Neural cell (in vitro differentiated cells): Measurements from ENCODE around the gene ITPR3. TPM values are rescaled to one million over a fixed set of nuclear protein-coding genes. Genes with fewer than 3 reads are reported as not detected.

ENCODE experiments used
- H2AFZ ChIP-seq: fragments of 200-600, 300-800 bp; sonication (generic), shearing (Covaris generic); 2 replicates; pipeline ENCODE4 v1.6.0; 2014; ENCODE audit warnings: low read depth, mild to moderate bottlenecking, antibody characterized with exemption, low read length, moderate library complexity
- H3F3A ChIP-seq: fragments of 200-600 bp; shearing (Covaris generic); 2 replicates; pipeline ENCODE4 v1.6.1; 2016; ENCODE audit warnings: mild to moderate bottlenecking, moderate library complexity, mixed read lengths, antibody characterized with exemption, low read length; ENCODE audit not compliant: insufficient read depth, poor library complexity, severe bottlenecking
- H3K27ac ChIP-seq: fragments of 200-600, 300-800 bp; sonication (generic), shearing (Covaris generic); 2 replicates; pipeline ENCODE4 v1.5.1; 2014; ENCODE audit warnings: mild to moderate bottlenecking, low read length, moderate library complexity
- H3K27me3 ChIP-seq: fragments of 300-800, 200-600 bp; sonication (generic), shearing (Covaris generic); 2 replicates; pipeline ENCODE4 v1.6.0; 2014; ENCODE audit warnings: mild to moderate bottlenecking, low read depth, low read length, moderate library complexity; ENCODE audit not compliant: insufficient read depth
- H3K36me3 ChIP-seq: fragments of 300-800, 200-600 bp; sonication (generic), shearing (Covaris generic); 2 replicates; pipeline ENCODE4 v1.5.1; 2014; ENCODE audit warnings: mild to moderate bottlenecking, antibody characterized with exemption, low read length, moderate library complexity; ENCODE audit not compliant: insufficient read depth
- H3K4me2 ChIP-seq: fragments of 300-800, 200-600 bp; sonication (generic), shearing (Covaris generic); 2 replicates; pipeline ENCODE4 v1.6.0; 2014; ENCODE audit warnings: mild to moderate bottlenecking, low read length
- H3K4me3 ChIP-seq: fragments of 300-800, 200-600 bp; sonication (generic), shearing (Covaris generic); 2 replicates; pipeline ENCODE4 v1.5.1; 2014; ENCODE audit warnings: mild to moderate bottlenecking, low read length, moderate library complexity
- H3K79me2 ChIP-seq: fragments of 200-600 bp; shearing (Covaris generic); replicated peaks from 2 replicates; pipeline ENCODE4 v1.6.0; 2014; ENCODE audit warnings: mild to moderate bottlenecking, low read length, moderate library complexity; ENCODE audit not compliant: insufficient read depth
- H3K9ac ChIP-seq: fragments of 300-800, 200-600 bp; sonication (generic), shearing (Covaris generic); 2 replicates; pipeline ENCODE4 v1.6.1; 2016; ENCODE audit warnings: mild to moderate bottlenecking, low read length, mixed read lengths
- H3K9me2 ChIP-seq: fragments of 200-600 bp; shearing (Covaris generic); 2 replicates; pipeline ENCODE4 v1.6.1; 2016; ENCODE audit warnings: mild to moderate bottlenecking, low read length, mixed read lengths; ENCODE audit not compliant: insufficient read depth
- H3K9me3 ChIP-seq: fragments of 200-600, 300-800 bp; sonication (generic), shearing (Covaris generic); 2 replicates; pipeline ENCODE4 v1.6.1; 2016; ENCODE audit warnings: mild to moderate bottlenecking, mixed run types, low read length, moderate library complexity, mixed read lengths
- H4K20me1 ChIP-seq: fragments of 200-600 bp; shearing (Covaris generic); 2 replicates; pipeline ENCODE4 v1.6.1; 2016; ENCODE audit warnings: mild to moderate bottlenecking, mixed run types; ENCODE audit not compliant: insufficient read depth
- CTCF ChIP-seq: fragments of 450-650 bp; IDR thresholded peaks from 2 replicates; pipeline ENCODE4 v1.5.1; 2014; ENCODE audit warnings: antibody characterized with exemption, mild to moderate bottlenecking, moderate library complexity; ENCODE audit not compliant: poor library complexity, severe bottlenecking
- EP300 ChIP-seq: fragments of 450-650 bp; conservative IDR thresholded peaks from 2 replicates; pipeline ENCODE4 v1.6.1; 2014; ENCODE audit warnings: antibody characterized with exemption, mild to moderate bottlenecking, moderate library complexity; ENCODE audit not compliant: poor library complexity, severe bottlenecking
- EZH2 ChIP-seq: fragments of 200-600, 300-800 bp; shearing (Covaris generic), sonication (generic); IDR thresholded peaks from 2 replicates; pipeline ENCODE4 v1.6.1; 2014; ENCODE audit warnings: antibody characterized with exemption, low read length, borderline replicate concordance, mild to moderate bottlenecking; ENCODE audit not compliant: insufficient read depth, poor library complexity, severe bottlenecking
- MXI1 ChIP-seq: fragments of 450-650 bp; conservative IDR thresholded peaks from 2 replicates; pipeline ENCODE4 v1.6.1; 2014; ENCODE audit warnings: antibody characterized with exemption, mild to moderate bottlenecking; ENCODE audit not compliant: poor library complexity, severe bottlenecking
- POLR2AphosphoS5 ChIP-seq: IDR thresholded peaks from 2 replicates; pipeline ENCODE4 v1.6.1; 2012
- RAD21 ChIP-seq: fragments of 450-650 bp; conservative IDR thresholded peaks from 2 replicates; pipeline ENCODE4 v1.6.1; 2014; ENCODE audit warnings: antibody characterized with exemption, mild to moderate bottlenecking, moderate library complexity
- SMC3 ChIP-seq: fragments of 450-650 bp; conservative IDR thresholded peaks from 2 replicates; pipeline ENCODE4 v1.6.1; 2014; ENCODE audit warnings: antibody characterized with exemption, mild to moderate bottlenecking, moderate library complexity; ENCODE audit not compliant: poor library complexity
- TAF1 ChIP-seq: IDR thresholded peaks from 2 replicates; pipeline ENCODE4 v1.6.1; 2012; ENCODE audit warnings: low read depth
- polyA plus RNA-seq: library from polyadenylated mRNA; depleted of rRNA; stranded (reverse); fragments of >200 nt; gene quantifications from 2 replicates; pipeline ENCODE4 v1.2.3, GENCODE V29; 2014
- TF ChIP-seq, protein P1 (sequence below): IDR thresholded peaks from 2 replicates; pipeline ENCODE4 v1.6.1; 2012; ENCODE audit warnings: borderline replicate concordance

ITPR3 gene
- polyA plus RNA-seq, 1 donor from 2014 or later = 0.11 TPM

DNA sequence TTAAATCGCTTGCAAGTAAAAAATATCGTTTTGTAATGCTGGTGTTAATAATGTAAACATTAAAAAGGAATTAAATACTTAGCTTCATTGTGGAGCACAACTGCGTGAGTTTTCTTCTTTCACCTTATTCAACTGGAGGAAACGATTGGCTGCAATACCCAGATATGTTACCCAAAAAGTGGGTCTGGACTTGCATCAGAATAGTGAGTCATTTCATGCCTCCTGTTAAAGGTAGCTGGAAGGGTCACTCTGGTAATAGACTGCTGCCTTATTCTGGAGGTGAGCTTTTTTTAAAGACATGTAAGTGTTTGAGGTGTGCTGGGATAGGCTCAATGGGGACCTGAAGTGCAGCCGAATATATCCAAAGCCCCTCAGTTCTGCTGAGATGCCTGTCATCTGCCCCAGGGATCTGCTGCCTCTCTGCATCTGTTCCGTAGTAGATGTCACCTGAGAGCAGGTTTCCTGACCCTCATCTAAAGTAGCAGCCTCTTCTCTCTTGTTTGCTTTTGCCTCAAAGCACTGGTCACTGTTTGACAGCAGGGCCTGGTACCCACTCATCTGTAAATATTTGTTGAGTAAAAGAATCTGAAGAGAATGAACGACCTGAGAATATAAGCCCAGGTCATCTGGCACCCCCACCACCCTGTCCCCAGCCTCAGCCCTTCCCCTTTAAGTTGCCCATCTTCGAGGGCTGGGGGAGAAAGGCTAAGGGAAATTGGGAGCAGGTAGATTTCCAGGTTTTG, 95.9 kb downstream of the ITPR3 start:
- Histone ChIP-seq H3K4me2 (no peak overlapping the region), H3K79me2 (no peaks in the 10 kb centered on the region), H3K9me3 (no peaks in the 10 kb centered on the region), H3K9ac (no peak overlapping the region), H2AFZ (no peak overlapping the region), H3K27ac (no peak overlapping the region), H3K9me2 (no peaks in the 10 kb centered on the region), H3F3A (no peaks in the 10 kb centered on the region), H4K20me1 (no peaks in the 10 kb centered on the region), H3K36me3 (no peaks in the 10 kb centered on the region), H3K27me3 (no peaks in the 10 kb centered on the region), H3K4me3 (no peak overlapping the region)
- no peak for TF ChIP-seq SMC3
- no peak for TF ChIP-seq EZH2
- TF ChIP-seq MXI1 = no peak
- TF ChIP-seq POLR2AphosphoS5 = no peak
- TF ChIP-seq, protein P1, sequence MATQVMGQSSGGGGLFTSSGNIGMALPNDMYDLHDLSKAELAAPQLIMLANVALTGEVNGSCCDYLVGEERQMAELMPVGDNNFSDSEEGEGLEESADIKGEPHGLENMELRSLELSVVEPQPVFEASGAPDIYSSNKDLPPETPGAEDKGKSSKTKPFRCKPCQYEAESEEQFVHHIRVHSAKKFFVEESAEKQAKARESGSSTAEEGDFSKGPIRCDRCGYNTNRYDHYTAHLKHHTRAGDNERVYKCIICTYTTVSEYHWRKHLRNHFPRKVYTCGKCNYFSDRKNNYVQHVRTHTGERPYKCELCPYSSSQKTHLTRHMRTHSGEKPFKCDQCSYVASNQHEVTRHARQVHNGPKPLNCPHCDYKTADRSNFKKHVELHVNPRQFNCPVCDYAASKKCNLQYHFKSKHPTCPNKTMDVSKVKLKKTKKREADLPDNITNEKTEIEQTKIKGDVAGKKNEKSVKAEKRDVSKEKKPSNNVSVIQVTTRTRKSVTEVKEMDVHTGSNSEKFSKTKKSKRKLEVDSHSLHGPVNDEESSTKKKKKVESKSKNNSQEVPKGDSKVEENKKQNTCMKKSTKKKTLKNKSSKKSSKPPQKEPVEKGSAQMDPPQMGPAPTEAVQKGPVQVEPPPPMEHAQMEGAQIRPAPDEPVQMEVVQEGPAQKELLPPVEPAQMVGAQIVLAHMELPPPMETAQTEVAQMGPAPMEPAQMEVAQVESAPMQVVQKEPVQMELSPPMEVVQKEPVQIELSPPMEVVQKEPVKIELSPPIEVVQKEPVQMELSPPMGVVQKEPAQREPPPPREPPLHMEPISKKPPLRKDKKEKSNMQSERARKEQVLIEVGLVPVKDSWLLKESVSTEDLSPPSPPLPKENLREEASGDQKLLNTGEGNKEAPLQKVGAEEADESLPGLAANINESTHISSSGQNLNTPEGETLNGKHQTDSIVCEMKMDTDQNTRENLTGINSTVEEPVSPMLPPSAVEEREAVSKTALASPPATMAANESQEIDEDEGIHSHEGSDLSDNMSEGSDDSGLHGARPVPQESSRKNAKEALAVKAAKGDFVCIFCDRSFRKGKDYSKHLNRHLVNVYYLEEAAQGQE = no peak
- no peak for TF ChIP-seq RAD21
- TF ChIP-seq TAF1 = no peak
- no peak for TF ChIP-seq EP300
- no peak for TF ChIP-seq CTCF

DNA sequence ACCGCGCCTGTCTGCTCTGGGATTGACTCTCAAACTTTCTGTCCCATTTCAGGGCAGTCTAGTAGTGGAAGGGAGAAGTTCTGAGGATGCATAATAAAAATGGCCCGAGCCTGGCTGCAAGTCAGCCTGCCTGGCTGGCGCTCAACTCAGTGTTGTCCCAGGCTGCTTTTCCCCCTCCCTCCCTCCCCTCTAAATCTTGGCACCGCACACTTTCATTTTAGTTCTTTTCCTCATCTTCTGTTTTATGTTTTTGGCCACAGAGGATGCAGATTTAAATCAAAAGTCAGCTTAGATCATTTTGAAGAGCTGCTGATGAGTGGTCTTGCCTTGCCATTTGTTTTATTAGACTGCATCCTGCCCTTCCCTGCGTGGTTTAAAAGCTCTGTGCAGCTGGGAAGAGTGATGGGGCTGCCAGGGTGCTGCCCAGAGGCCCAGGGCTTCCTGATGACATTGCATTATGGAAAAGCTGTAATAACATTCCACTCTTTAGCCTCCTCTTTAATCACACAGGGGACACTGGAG, 96.9 kb downstream of the ITPR3 start:
- Histone ChIP-seq H3K4me2 (no peak overlapping the region), H3K36me3 (no peaks in the 10 kb centered on the region), H3K27ac (no peak overlapping the region), H3K9me2 (no peaks in the 10 kb centered on the region), H3F3A (no peaks in the 10 kb centered on the region), H3K27me3 (no peaks in the 10 kb centered on the region), H3K4me3 (no peak overlapping the region), H2AFZ (no peak overlapping the region), H3K9me3 (no peaks in the 10 kb centered on the region), H3K9ac (no peak overlapping the region), H3K79me2 (no peaks in the 10 kb centered on the region), H4K20me1 (no peaks in the 10 kb centered on the region)
- no peak for TF ChIP-seq EP300
- no peak for TF ChIP-seq EZH2
- no peak for TF ChIP-seq TAF1
- no peak for TF ChIP-seq RAD21
- no peak for TF ChIP-seq MXI1
- no peak for TF ChIP-seq POLR2AphosphoS5
- TF ChIP-seq, protein P1 = no peak
- TF ChIP-seq SMC3 = no peak
- no peak for TF ChIP-seq CTCF
